ENCODE measurements around the gene ELFN1. TPM values are rescaled to one million over a fixed set of nuclear protein-coding genes. Genes with fewer than 3 reads are reported as not detected.

ELFN1 gene
- total RNA-seq, 1 experiment from 2014 or later, result 1.3 TPM

DNA sequence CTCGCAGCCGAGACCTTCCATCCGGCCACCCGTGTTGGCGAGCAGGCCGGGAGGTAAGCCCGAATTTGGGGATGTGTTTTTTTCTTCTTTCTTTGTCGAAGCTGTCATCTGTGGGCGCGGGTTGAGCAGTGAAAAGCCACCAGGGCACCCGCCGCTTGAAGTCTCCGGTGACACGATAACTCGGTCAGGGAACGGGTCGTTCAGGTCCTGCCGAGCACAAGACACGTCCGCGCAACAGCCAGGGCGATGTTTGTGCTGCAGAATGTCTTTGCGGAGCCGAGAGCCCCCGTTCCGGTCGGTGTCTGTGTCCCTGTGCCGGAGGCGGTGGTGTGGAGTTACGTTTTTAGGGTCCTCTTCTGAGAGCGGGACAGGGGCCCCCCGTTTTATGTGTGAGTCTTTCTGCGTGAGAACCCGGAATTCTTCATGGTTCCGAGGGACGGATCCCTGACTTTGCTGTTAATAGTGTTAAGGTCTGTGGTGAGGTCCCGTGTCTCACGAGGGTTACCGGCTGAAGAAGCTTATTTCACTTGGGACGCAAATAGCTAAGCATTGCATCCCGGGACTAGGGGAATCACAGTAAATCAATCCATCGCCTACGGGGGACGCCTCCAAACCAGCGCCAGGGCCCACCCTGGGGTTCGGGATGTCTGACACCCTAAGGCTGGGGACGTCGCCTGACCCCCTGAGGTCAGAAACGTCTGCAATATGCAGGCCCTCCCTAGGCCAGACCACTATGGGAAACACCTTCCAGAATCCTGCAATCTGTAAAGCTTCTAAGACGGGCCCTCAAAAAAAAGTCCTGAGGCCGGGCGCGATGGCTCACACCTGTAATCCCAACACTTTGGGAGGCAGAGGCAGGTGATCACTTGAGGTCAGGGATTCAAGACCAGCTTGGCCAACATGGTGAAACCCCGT, 99.5 kb downstream of the ELFN1 start:
- DNase-seq (ENCODE audit: extremely low read depth, low read depth), result no peak

DNA sequence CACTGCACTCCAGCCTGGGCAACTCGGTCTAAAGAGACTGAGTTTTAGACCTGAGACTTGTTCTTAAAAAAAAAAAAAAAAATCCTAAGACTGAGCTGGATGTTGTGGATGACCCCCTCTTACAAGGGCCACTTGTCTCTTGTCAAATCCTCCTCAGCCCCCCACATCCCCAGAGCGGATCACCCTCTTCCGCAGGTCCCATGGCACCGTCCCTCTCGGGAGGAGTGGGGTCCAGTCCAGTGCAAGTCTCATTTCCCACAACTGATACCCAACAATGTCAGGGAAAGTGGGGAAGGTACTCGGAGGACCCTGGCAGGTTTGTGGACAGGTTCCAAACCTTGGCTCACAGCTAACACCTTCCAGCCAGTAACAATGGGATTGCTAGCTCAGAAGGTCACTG, 100.3 kb downstream of the ELFN1 start:
- DNase-seq (ENCODE audit: extremely low read depth, low read depth), result no peak

DNA sequence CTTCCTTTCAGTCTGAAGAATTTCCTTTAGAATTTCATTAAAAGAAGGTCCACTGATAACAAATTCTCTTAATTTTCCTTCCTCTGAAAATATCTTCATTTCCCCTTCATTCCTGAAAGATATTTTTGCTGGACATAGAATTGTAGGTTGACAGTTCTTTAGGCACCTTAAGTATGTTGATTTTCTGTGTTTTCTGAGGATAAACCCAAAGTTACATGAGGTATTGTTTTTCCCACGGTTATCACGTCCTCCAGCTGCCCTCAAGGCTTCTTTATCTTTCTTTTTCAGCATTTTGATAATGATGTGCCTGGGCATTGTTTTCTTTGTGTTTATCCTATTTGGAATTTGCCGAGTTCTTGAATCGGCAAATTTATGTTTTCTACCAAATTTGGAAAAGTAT, 105.3 kb downstream of the ELFN1 start:
- DNase-seq (ENCODE audit: extremely low read depth, low read depth), result no peak

DNA sequence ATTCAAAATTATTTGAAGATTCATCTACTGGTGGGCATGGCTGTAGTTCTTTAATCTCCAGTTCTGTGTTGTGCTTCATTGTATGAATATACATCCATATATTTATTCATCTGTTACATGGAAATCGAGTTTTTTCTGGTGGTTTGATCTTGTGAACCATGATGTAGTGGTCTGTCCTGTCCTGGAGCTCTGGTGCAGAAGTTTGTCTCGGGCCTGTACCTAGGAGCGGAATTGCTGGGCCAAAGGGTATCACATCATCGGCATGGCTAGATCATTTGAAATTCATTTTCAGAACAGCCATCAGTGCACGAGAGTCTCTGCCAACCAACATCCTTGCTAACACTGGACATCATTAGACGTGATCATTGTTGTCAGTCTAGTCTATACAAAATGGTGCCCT, 107.0 kb downstream of the ELFN1 start:
- no peak for DNase-seq (ENCODE audit: extremely low read depth, low read depth)

DNA sequence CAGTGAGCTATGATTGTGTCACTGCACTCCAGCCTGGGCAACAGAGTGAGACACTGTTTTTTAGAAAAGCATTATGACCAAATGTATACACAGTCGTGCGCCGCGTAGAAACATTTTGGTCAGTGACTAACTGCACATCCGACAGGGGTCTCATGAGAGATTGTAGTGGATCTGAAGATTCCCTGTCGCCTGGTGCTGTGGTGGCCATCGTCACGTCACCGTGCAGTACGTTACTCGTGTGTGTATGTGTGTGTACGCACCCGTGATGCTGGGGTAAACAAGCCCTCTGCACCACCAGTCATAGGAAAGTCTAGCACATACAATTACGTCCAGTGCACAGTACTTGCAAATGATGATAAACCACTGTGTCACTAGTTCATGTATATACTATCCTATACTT, 109.4 kb downstream of the ELFN1 start:
- no peak for DNase-seq (ENCODE audit: extremely low read depth, low read depth)

DNA sequence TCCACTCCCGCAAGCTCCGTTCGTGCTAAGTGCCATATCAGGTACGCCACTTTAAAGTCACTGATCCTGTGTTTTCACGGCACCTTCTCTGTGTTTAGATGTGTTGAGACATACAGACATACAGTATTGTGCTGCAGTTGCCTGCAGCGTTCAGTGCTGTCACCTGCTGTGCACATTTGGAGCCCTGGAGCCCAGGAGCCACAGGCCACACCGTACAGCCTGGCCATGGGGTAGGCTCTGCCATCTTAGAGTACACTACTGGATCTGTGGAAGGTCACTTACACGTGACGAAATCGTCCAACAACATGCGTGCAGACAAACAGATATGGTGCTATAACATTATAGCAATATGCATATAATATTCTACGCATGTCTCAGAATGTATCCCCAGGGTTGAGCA, 111.3 kb downstream of the ELFN1 start:
- no peak for DNase-seq (ENCODE audit: extremely low read depth, low read depth)

DNA sequence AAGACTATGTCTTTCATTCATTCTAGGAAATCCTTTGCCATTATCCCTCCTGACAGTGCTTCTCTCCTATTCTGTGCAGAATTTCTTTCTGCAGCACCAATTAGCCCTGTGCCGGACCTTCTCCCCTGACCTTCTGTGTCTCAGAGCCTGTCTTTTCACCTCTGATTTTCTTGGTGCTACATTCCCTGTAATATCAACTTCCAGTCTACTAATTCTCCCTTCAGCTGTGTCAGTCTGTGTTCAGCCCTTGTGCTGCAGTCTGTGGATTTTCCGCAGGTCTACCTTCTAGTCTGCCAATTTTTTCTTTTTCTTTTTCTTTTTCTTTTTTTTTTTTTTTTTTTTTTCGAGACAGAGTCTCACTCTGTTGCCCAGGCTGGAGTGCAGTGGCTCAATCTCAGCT, 115.8 kb downstream of the ELFN1 start:
- DNase-seq (ENCODE audit: extremely low read depth, low read depth), result no peak

DNA sequence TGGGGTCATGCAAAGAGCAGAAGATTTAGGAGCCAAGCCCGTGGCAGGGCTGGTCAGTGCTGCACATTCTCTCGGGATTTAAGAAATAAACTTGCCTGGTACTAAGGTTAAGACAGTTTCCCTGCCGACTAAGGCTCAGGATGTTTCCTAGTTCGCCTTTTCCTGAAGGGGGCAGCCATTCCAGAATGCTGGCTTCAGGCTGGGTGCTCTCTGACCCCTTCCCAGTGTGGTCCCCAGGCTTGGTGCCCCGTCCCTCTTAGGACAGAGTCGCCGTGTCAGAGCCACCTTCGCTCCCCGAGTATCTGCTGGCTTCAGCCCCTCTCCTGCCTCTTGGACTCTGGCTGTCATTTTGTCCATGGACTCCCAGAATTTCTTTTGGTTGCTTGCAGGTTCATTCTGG, 117.2 kb downstream of the ELFN1 start:
- no peak for DNase-seq (ENCODE audit: extremely low read depth, low read depth)

DNA sequence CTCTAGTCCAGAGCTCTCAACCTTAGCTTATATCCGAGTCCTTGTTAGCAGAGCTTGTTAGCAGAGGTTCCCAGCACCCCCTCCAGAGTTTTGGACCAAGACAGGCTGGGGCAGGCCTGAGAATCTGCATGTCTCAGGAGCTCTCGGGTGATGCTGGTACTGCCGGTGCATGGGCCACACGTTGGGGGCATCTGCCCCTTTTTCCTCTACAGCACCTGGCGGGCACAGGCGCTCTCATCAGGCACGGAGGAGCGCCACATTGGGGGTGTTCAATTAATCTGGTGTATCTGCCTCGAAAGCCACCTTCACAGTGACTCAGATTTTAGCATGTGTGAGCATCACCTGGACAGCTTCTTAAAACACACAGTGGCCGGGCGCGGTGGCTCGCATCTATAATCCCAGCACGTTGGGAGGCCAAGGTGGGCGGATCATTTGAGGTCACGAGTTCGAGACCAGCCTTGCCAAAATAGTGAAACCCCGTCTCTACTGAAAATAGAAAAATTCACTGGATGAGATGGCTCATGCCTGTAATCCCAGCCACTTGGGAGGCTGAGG, 117.7 kb downstream of the ELFN1 start:
- no peak for DNase-seq (ENCODE audit: extremely low read depth, low read depth)

DNA sequence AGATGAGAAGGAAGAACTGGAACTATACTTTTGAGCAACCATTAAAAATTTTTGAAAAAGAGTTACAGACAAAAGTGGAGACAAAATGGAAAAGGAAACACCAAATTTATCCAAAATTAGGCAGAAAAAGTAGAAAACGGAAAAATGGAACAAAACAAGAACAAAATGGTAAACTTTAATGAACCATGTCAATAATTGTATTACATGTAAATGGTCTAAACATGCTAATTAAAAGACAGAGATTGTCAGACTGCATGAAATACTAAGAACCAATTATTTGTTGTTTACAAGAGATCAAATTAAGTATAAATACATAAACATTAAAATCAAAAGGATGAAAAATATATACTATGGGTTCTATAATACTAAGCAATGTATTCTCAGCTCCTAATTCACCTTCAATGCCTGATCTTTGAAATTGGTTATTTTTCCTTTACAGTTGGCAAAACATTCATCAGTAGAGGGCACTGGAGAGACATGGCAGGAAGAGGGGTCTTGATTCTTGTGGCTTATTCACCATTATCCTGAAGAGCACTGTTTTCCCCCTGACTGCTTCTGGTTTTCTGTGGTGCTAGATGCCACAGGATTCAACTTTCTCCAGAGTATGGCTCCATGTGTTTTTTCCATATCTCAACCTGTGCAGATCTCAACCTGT, 124.9 kb downstream of the ELFN1 start:
- DNase-seq (ENCODE audit: extremely low read depth, low read depth), result no peak

Other genes with a start within 250 kb of the ELFN1 start
- 3.7 and 9.6 TPM in 2 replicates for gene MICALL2, start 210.8 kb upstream of the ELFN1 start, total RNA-seq (2014; rRNA removed; shearing (Covaris generic))
- 43.1 and 48.7 TPM in 2 replicates for gene INTS1, start 165.9 kb upstream of the ELFN1 start, total RNA-seq (2014; rRNA removed; shearing (Covaris generic))
- 114 and 126 TPM in 2 replicates for gene MAFK, start 139.6 kb upstream of the ELFN1 start, total RNA-seq (2014; rRNA removed; shearing (Covaris generic))
- 6.4 and 6.7 TPM in 2 replicates for gene TMEM184A, start 114.1 kb upstream of the ELFN1 start, total RNA-seq (2014; rRNA removed; shearing (Covaris generic))
- 125 and 137 TPM in 2 replicates for gene PSMG3, start 100.2 kb upstream of the ELFN1 start, total RNA-seq (2014; rRNA removed; shearing (Covaris generic))

Data from NCI-H460 (cell line).